GM23248 (cell line): ENCODE results near the gene RNF150. TPM values are rescaled to one million over a fixed set of nuclear protein-coding genes. Genes with fewer than 3 reads are reported as not detected.

Experiments
- DNase-seq: peaks from one replicate; pipeline ENCODE4 v3.0.0-alpha.2; 2015
- H2AFZ ChIP-seq: fragments of 200-600 bp; sonication (generic); 2 replicates; pipeline ENCODE4 v1.6.1; 2016; ENCODE audit warnings: antibody characterized with exemption
- H3F3A ChIP-seq: fragments of 200-600 bp; sonication (generic); 2 replicates; pipeline ENCODE4 v1.6.1; 2016; ENCODE audit warnings: mild to moderate bottlenecking, antibody characterized with exemption, mixed run types; ENCODE audit not compliant: insufficient read depth
- H3K27ac ChIP-seq: fragments of 200-600 bp; sonication (generic); 2 replicates; pipeline ENCODE4 v1.5.1; 2016; ENCODE audit warnings: mild to moderate bottlenecking
- H3K27me3 ChIP-seq: fragments of 200-600 bp; sonication (generic); replicated peaks from 2 replicates; pipeline ENCODE4 v1.6.1; 2016; ENCODE audit warnings: mild to moderate bottlenecking; ENCODE audit not compliant: insufficient read depth
- H3K36me3 ChIP-seq: fragments of 200-600 bp; sonication (generic); 2 replicates; pipeline ENCODE4 v1.6.1; 2016; ENCODE audit warnings: low read depth, mild to moderate bottlenecking
- H3K4me1 ChIP-seq: fragments of 200-600 bp; sonication (generic); 2 replicates; pipeline ENCODE4 v1.6.1; 2016; ENCODE audit warnings: mild to moderate bottlenecking; ENCODE audit not compliant: insufficient read depth
- H3K4me2 ChIP-seq: fragments of 200-600 bp; sonication (generic); one replicate; pipeline ENCODE4 v1.6.1; 2016; ENCODE audit warnings: mild to moderate bottlenecking; ENCODE audit not compliant: unreplicated experiment
- H3K4me3 ChIP-seq: fragments of 200-600 bp; sonication (generic); 2 replicates; pipeline ENCODE4 v1.5.1; 2016; ENCODE audit warnings: mild to moderate bottlenecking
- H3K79me2 ChIP-seq: fragments of 200-600 bp; sonication (generic); 2 replicates; pipeline ENCODE4 v1.6.1; 2016; ENCODE audit warnings: mild to moderate bottlenecking; ENCODE audit not compliant: insufficient read depth
- H3K9ac ChIP-seq: fragments of 200-600 bp; sonication (generic); 2 replicates; pipeline ENCODE4 v1.6.1; 2016; ENCODE audit warnings: mild to moderate bottlenecking
- H3K9me2 ChIP-seq: fragments of 200-600 bp; sonication (generic); 2 replicates; pipeline ENCODE4 v1.6.1; 2016; ENCODE audit warnings: mixed run types, mild to moderate bottlenecking, moderate library complexity; ENCODE audit not compliant: insufficient read depth
- H3K9me3 ChIP-seq: fragments of 200-600 bp; sonication (generic); one replicate; pipeline ENCODE4 v1.6.1; 2017; ENCODE audit warnings: low read depth
- H4K20me1 ChIP-seq: fragments of 200-600 bp; sonication (generic); 2 replicates; pipeline ENCODE4 v1.6.0; 2016; ENCODE audit not compliant: insufficient read depth
- EZH2 ChIP-seq: fragments of 200-600 bp; sonication (generic); IDR thresholded peaks from 2 replicates; pipeline ENCODE4 v1.6.1; 2018; ENCODE audit warnings: antibody characterized with exemption, mild to moderate bottlenecking; ENCODE audit not compliant: insufficient read depth, poor library complexity, severe bottlenecking
- EZH2phosphoT487 ChIP-seq: fragments of 200-600 bp; sonication (generic); IDR thresholded peaks from 2 replicates; pipeline ENCODE4 v1.6.1; 2018; ENCODE audit warnings: antibody characterized with exemption, moderate library complexity, mild to moderate bottlenecking, low read depth; ENCODE audit not compliant: insufficient read depth
- WGBS, 2 experiments: methylation state at CpG; one replicate each; pipeline ENCODE4 v1.1.6; 2015 to 2017; ENCODE audit warnings: low lambda C conversion rate in 2 of 2, low coverage in 1 of 2; ENCODE audit errors: missing lambda C conversion rate in 2 of 2; 5-methylcytosine and 5-hydroxymethylcytosine counted together
- in situ Hi-C: fragments of 300-500 bp; cut with MboI; formaldehyde crosslinking; loops from 2 replicates; pipeline ENCODE4 v1.15.0; 2020
- polyA plus RNA-seq: library from polyadenylated mRNA; unstranded; fragments of >200 nt; fragmentation: Nextera tagmentation; extraction: Ambion mirVana; gene quantifications from 2 replicates; pipeline ENCODE4 v1.2.1, GENCODE V29; 2016
- total RNA-seq: library from RNA; depleted of rRNA; stranded (reverse); fragments of >200 nt; shearing (Covaris generic); gene quantifications from 2 replicates; pipeline ENCODE4 v1.2.3, GENCODE V29; 2014

Gene RNF150
- total and polyA plus RNA-seq, 2 experiments from 2014 or later = 4.8 to 10.5 TPM

DNA sequence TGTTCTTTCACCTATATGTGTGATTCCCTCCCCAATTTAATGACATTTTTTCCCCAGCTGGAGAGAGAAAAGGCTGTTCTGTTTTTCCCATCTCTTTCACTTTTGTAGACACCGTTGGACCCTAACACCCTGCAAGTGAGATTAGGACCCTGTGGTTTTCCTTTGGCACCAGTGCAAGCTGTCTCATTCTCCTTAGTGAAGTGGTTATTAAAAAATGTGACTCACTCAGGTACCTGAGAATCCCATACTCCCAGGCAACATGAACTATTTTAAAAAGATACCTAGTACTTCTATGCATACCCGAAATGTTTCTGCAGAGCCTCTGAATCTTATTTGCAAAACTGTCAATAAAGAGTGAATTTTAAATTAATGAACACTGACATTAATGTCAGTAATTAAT lies 201.4 kb downstream of the RNF150 start:
- Histone ChIP-seq H3K9me2 (no peaks in the 10 kb centered on the region), H3K4me2 (no peak overlapping the region), H3K4me1 (peaks cover 24% of the 10 kb centered on the region), H3K9me3 (no peaks in the 10 kb centered on the region), H2AFZ (no peak overlapping the region), H3K4me3 (no peak overlapping the region), H4K20me1 (no peaks in the 10 kb centered on the region), H3K36me3 (no peaks in the 10 kb centered on the region), H3K9ac (no peak overlapping the region), H3F3A (peaks cover 4% of the 10 kb centered on the region), H3K79me2 (no peaks in the 10 kb centered on the region), H3K27ac (no peak overlapping the region), H3K27me3 (no peaks in the 10 kb centered on the region)
- 95 to 96% methylated on average over 2 of the region's 2 CpGs for WGBS, 2 experiments
- DNase-seq = no peak
- in situ Hi-C loops = no loop called here
- TF ChIP-seq EZH2phosphoT487 = no peak
- no peak for TF ChIP-seq EZH2

DNA sequence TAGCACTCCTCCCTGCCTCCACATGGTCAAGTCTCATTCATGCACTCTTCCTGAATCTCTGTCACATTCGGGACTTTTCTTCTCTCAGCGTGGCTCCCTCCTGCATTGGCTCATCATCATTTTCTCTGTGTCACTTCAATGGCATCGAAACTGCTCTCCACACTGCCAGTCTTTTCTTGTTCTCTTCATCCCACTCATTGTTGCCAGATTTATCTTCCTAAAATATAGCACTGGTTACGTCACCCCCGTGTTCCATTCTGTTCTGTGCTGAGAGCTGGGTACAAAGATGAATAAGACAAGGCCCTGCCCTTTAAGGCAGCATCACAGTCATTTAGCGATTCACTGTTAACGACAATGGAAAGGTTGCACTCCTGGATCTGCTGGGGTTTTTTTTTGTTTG lies 202.7 kb downstream of the RNF150 start:
- no peak for DNase-seq
- Histone ChIP-seq H3K9me2 (no peaks in the 10 kb centered on the region), H3K4me3 (no peak overlapping the region), H4K20me1 (no peaks in the 10 kb centered on the region), H3K27ac (no peak overlapping the region), H3K9me3 (no peaks in the 10 kb centered on the region), H3K36me3 (no peaks in the 10 kb centered on the region), H3K4me1 (peaks cover 32% of the 10 kb centered on the region), H3K27me3 (no peaks in the 10 kb centered on the region), H2AFZ (no peak overlapping the region), H3F3A (peaks cover 12% of the 10 kb centered on the region), H3K79me2 (no peaks in the 10 kb centered on the region), H3K4me2 (no peak overlapping the region), H3K9ac (no peak overlapping the region)
- no peak for TF ChIP-seq EZH2
- no peak for TF ChIP-seq EZH2phosphoT487
- 89 to 92% methylated on average over 7 of the region's 7 CpGs for WGBS, 2 experiments
- in situ Hi-C loops = no loop called here

DNA sequence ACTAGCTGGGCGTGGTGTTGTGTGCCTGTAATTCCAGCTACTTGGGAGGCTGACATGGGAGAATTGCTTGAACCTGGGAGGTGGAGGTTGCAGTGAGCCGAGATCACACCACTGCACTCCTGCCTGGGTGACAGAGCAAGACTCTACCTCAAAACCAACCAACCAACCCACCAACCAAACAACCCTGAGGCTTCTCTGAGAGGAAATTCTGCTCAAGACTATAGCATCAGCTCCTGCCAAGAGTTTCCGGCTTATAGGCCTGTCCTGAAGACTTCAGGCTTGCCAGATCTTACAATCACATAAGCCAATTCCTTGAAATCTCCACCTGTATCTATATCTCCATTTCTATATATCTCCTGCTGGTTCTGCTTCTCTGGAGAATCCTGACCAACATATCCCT lies 203.3 kb downstream of the RNF150 start:
- H3K79me2 ChIP-seq = no peaks in the 10 kb centered on the region
- no peak overlapping the region for H3K4me3 ChIP-seq
- no peak overlapping the region for H2AFZ ChIP-seq
- no peaks in the 10 kb centered on the region for H3K9me3 ChIP-seq
- H3K4me1 ChIP-seq = peaks cover 27% of the 10 kb centered on the region
- TF ChIP-seq EZH2phosphoT487 = no peak
- TF ChIP-seq EZH2 = no peak
- H3K4me2 ChIP-seq = no peak overlapping the region
- DNase-seq = no peak
- H3K36me3 ChIP-seq = no peaks in the 10 kb centered on the region
- 96 to 98% methylated on average over 3 of the region's 3 CpGs for WGBS, 2 experiments
- no peak overlapping the region for H3K27ac ChIP-seq
- no peaks in the 10 kb centered on the region for H3K27me3 ChIP-seq
- in situ Hi-C loops = no loop called here
- H3F3A ChIP-seq = peaks cover 12% of the 10 kb centered on the region
- no peaks in the 10 kb centered on the region for H3K9me2 ChIP-seq
- no peaks in the 10 kb centered on the region for H4K20me1 ChIP-seq
- H3K9ac ChIP-seq = no peak overlapping the region

DNA sequence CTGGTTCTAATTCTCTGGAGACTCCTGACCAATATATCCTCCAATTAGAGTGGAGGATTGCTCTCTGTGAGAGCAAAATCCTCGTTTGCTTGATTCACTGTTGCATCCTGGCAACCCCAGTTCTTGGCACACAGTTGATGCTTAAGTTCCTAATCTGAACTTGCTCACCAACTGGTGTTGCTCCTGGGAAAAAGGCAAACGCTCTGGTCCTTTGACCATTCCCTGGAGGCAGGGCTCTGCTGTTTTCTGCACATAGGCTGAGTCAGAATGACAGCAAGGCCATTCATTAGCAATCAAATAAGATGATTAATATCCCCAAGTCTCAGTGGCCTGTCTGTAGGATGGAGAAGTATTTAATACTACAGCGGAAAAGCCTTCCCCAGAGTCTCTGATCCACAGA lies 204.4 kb downstream of the RNF150 start:
- Histone ChIP-seq H3K36me3 (no peaks in the 10 kb centered on the region), H3K9me3 (no peaks in the 10 kb centered on the region), H3K4me1 (peaks cover 27% of the 10 kb centered on the region), H4K20me1 (no peaks in the 10 kb centered on the region), H3K9me2 (no peaks in the 10 kb centered on the region), H3K27ac (0 out of 2 replicates have a peak overlapping the region, but pooled peaks have one; percentile 21), H3K79me2 (no peaks in the 10 kb centered on the region), H3K9ac (no peak overlapping the region), H3K4me2 (no peak overlapping the region), H2AFZ (no peak overlapping the region), H3K4me3 (no peak overlapping the region), H3K27me3 (no peaks in the 10 kb centered on the region), H3F3A (peaks cover 12% of the 10 kb centered on the region)
- TF ChIP-seq EZH2phosphoT487 (no peak), EZH2 (no peak)
- WGBS, 2 experiments = 29 to 34% methylated on average over 3 of the region's 3 CpGs
- in situ Hi-C loops = no loop called here
- DNase-seq = peak; percentile 68

DNA sequence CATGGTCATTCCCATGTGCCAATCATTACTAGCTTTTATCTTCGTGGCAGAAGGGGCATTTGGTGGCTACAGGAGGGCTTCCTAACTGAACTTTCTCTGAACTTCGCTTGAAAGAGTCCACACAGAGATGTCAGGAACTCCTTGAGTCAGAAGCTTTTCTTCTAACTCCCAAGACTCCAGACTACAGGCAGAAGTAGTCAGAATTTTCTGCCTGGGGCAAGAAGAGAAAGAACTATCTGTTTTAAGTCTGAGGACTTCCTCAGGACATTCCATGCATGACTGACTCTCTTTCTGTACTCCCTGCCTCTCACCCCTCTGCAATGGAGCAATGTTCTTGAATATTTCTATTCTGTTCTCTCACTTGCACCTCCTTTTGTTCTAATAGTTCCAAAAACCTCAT lies 206.6 kb downstream of the RNF150 start:
- Histone ChIP-seq H2AFZ (no peak overlapping the region), H3K4me1 (peaks cover 22% of the 10 kb centered on the region), H3K27me3 (no peaks in the 10 kb centered on the region), H3K9me3 (no peaks in the 10 kb centered on the region), H3K9ac (no peak overlapping the region), H3K79me2 (no peaks in the 10 kb centered on the region), H3K36me3 (no peaks in the 10 kb centered on the region), H3F3A (peaks cover 12% of the 10 kb centered on the region), H3K27ac (peak overlapping the region; percentile 45), H3K4me2 (peak overlapping the region; percentile 51), H3K4me3 (no peak overlapping the region), H3K9me2 (no peaks in the 10 kb centered on the region), H4K20me1 (no peaks in the 10 kb centered on the region)
- in situ Hi-C loops = no loop called here
- DNase-seq = peak; percentile 70
- WGBS, 2 experiments = 46 to 47% methylated on average over 2 of the region's 2 CpGs
- no peak for TF ChIP-seq EZH2phosphoT487
- TF ChIP-seq EZH2 = no peak
